DMS 273 (cell line): ENCODE data around the gene UBAC2.

Experiments
- DNase-seq: peaks from one replicate; lab custom pipeline; 2025; ENCODE audit not compliant: unreplicated experiment; lab: John Stamatoyannopoulos, UW

Gene UBAC2

DNA sequence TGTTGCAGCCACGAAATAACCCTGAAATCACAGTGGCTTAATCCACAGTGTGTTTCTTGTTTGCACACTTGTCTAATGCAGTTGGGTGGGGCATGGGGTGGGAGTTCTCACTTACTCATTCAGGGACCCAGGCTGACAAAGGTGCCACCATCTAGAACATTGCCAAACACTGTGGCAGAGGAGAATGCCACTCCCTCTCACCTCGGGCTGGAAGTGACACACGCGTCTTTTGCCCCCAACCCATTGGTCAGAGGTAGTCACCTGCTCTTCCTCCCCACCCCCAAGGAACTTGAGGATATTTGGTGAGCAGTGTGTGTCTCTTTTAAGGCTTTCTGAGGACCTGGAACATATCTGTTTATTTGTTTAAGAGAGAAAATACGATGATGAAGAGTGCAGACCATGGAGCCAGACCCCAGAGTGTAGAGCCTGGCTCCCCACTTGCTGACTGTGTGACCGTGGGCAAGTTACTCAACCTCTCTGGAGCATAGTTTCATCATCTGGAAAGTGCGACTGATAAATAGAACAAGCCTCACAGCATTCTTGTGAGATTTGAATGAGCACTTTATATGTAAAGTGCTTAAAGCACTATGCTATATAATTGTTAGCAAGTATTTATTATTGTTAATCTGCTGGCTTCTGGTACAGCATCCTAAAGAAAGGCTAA, 89.2 kb downstream of the UBAC2 start:
- DNase-seq = no peak

DNA sequence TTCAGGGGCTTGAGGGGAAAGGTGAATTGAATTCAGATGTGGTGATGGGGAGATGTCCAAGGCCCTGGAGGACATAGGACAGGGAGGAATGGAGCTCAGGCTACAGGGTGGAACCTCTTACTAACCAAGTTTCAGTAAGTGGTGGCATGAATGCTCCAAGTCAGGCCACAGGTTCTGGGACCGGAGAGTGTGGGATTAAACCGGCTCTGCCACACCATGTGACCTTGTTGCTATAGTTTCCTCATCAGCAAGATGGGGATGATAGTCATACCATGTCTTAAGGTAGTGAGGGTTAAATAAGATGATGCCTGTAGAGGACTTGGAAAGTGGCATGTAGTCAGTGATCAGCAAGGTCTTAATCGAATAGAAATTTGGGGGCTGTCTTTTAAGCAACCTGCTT, 90.2 kb downstream of the UBAC2 start:
- DNase-seq = no peak

DNA sequence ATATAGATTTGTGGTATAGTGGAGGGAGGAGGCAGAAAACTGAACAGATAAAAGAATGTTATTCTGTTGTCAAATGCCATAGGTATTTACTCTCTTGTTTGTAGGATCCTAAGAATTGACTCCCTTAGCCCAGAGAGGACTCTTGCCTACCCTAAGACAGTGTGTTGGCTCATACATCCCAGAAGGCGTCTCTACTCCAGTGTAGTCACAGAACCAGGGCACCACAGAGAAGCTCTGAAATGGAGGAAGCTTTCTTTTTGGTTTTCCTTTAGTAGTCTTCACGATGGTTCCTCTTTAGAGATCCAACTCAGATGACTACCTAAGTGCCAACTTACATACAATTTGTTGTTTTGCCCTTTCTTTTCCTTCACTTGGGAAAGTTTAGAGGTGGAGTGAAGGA, 92.5 kb downstream of the UBAC2 start:
- DNase-seq = no peak

DNA sequence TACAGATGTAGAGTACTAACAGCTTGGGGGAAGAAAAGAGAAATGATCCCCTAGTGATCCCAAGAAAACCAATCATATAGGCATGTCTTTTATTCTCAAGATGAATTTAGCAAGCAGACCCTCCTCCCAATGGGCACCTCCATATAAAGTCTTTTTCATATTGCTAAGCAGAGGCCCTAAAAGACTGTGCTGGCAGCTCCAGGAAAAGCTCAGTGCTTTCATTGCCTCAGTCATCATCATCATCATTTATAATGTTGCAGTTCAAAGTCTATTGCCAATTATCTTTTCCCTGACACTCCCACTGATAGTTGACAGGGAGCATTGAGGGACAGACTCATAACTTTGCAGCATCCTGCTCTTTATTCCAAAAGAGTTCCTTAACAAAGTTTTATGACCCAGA, 93.5 kb downstream of the UBAC2 start:
- DNase-seq = no peak

DNA sequence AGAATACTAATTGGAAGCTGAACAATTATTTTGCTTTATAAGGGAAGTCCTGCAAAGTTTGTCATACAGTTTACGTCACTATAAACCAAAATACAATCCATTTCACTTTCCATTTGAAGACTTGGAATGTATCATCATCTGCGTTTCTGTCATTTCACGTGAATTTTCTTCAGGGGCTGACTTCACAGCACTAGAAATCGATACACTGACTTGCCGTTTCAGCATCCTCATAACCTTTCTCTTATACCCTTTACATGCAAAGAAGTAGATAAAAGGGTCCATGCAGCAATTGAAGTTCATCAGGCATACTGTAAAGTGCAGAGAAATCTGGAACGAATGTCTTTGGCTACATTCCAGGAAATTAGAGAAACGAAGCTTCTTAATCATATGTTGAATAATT, 94.3 kb downstream of the UBAC2 start:
- DNase-seq = no peak

DNA sequence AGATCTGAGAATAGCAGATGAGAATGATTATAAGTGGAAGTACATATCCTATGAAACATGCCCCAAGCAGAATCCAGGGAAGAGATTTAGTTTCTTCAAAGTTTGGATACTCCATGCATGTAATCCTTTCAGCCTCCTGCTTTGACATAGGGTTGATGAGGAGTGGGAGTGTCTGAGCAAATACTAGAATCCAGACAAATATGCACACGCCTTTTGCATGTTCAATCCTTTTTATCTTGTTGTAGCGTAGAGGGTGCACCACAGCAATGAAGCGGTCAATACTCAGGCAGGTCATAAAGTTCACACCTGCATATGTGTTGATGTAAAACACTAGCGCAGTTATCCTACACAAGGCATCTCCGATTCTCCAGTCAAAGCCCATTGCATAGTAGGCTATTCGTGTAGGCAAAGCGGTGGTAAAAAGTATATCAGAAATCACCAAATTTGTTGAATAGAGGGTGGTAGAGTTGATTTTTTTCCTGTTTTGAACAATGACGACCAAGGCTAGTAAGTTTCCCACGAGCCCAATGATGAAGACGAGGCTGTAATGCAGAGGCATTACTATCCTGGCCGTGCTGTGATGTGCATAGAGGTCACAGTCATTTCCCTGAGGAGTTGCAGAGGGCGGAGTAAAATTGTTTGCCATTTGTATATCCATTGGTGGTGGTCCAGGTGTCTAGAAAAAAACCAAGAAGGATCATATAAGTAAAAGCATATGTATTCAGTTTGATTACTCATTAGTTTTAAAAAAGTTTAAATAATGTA, 95.0 kb downstream of the UBAC2 start:
- DNase-seq = no peak

DNA sequence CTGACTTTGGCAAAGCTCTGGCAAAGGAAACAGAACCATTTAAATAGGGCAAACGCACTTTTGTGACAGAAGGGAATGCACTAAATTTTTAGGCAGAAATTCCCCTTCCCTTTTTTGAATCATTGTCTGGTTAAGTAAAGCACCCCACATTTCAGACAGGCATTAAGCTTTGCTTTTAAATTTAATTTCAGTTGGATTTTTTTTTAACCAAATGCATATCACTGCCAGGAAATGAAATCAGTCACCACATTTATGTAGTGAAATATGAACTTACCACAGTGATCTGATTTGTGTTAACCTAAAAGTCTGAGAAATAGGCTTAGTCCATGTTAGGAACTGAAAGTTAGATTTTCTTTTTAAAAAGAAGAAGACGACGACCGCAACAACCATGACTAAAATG, 95.7 kb downstream of the UBAC2 start:
- no peak for DNase-seq

DNA sequence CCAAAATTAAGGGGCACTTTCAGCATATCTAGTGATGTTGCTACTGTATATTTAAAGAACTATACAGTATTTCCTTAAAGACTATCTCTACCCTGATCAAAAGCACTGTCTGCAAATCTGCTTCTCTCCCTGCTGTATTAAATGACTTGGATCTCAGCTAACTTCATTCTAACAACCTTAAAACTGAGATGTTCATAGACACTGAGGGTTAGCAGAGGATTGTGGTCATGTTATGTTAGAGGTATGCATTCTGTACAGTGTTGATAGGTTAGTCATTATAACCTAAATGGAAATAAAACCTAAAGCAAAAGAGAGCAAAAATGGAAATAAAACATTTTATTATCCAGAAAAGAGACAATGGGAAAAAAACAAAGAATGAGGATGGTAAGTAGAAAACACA, 96.7 kb downstream of the UBAC2 start:
- DNase-seq = no peak

DNA sequence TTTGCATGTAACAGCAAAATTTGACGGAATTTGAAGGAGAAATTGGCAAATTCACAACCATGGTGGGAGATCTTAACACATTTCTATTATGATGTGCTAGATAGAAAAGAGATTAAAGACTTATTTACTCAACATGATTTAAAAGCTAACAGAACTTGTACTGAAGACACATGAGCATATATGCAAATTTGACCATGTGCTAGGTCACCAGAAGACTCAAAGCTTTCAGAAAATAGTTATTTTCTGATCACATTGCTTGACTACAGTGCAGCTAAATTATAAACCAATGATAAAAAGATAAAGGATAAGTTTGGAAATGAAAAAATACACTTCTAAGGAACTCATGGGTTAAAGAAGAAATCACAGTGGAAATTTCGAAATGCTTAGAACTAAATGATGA, 97.4 kb downstream of the UBAC2 start:
- no peak for DNase-seq

DNA sequence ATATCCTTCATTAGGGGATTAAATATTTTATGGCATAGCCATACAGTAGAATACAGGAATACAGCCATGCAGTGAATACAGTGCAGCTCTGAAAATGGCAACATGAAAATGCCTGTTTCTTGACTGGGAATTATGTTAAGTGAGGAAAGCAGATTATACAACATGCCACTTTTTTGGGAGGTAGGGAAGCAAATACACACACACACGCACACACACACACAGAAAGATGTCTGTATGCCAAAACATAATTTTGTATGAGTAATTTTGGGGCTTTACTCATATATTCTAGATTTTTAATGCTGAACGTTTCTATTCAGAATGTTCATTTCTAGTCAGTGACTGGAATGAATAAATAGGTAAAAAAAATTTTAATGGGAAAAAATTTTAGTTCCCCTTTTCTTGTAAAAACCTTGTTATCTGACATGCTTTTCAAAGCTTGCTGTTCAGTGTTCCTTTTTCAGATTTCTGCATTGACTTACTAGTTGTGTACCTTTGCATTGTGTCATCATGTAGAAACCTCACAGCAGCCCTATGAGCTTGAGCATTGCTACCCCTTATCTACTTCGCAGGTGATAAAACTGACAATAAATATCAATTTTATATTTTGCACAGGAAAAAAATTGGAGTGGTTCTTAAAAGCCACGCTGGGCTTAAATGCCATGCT, 98.7 kb downstream of the UBAC2 start:
- DNase-seq = no peak

DNA sequence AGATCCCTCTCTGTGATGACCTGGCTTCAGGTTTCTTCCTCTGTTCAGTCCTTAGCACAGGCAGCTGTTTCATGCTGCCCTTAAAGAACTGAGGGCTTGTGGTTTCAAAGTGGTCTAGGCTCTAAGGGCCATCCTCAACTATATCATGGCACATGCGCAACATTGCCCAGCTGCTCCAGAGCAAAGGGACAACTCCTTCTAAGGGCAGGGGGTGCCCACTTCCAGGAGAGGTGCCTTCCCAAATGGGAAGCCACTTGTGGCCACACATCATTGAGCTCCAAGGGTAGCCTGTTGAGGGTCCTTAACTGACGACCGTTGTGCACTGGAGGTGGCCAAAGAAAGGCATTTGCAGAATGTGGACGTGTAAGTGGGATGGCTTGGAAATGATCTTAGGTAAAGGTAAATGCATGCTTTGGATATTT, 99.3 kb downstream of the UBAC2 start:
- no peak for DNase-seq

DNA sequence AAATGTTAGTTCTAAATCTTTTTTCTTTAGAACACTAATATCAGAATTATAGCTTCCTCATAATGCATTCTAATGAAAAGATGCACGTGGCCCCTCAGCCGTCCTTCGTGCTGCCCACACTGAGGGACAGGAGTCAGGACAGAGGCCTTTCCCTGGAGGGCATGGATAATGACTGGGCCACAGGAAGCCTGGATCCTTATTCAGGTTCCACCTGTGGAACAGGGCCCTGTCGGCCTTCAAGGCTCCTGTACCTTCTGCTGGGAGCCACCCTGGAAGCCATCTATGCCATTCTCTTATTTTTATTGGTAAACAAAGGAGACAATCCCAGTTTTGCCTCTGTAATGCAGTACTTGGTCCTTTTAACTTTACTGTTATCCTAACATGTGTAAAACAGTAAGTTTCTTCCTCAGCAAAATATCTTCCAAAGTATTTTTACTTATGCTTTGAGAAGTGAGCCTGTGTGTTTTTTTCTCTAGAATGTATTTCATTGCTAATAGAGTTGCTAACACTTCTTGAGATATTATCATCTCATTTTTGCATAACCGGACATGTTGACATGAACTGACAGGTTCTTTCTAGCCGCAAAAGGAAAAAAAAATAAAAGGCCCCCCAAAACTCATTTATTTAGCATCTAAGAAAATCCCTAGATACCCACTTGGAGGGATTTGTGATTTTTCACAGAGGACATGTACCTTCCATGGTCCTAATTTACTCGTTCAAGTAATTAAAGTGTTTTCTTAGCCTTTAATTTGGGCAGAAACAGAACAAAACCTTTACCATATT, 100.6 kb downstream of the UBAC2 start:
- DNase-seq = no peak

DNA sequence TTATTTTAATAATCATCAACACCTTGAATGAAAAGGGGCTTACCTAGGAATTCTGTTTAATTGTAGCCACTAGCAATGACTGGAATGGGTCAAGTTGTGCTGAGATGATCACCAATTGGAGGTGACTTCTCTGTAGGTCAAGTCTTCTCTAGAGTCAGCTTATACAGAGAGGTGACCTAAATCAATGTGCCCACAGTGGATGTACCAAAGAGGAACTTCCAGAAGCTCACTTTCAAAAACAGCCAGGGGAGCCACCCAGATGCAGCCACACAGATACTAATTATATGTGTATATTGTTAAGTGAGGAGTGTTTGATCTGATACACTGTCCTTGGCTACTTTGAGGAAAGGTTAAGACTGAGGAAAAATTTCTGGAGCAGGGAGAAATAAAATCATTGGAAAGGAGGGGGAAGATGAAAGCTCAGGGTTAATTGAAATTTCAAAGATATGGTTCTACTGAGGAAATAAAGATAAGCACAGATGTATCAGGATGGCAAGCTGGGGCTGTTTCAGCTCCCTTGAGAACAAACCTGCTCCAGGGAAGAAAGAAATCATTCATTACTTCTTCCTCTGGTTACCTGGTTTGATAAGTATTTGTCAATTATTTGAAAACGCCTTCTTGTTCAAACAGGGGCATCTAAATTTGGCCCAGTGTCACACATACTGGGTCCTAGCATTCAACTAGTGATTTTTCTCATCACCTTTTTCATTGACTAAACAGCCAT, 101.4 kb downstream of the UBAC2 start:
- no peak for DNase-seq

DNA sequence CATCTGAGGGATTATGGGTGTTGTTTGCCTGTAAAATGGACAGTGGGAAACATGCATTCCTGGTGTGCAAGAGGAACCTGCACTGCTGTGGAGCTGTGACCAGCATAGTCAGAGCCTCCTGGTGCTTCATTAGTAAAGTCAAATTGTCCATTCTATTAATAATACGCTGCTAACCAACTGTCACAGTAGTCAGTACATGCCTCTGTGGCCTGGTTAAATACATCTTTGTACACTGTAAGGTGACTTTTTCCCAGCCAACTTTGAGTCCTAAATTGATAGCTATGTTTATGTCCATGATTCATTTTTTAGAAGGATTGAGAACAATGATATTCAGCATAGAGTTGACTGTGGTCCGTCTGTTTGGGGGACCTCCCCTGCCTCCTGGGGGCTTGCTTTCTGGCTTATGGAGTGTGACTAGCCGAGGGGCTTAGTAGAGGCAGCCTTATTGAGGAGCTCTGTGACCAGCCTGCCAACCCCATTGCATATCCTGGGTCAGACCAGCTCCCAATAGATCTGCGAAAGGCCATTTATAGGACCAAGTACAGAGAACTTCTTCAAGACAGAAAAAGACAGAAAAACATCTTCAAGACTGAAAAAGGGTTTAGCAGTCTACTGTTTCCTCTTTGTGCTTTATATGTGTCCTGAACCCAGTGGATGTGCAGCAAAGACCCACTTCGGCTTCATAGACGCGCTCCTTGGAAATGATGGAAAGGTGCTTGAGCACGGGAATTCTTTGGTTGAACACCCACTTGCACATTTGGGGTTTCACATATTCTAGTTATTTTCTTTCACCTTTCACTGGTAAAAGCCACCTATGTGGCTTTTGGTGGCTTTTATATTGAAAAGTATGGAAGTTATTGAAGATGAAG, 102.2 kb downstream of the UBAC2 start:
- no peak for DNase-seq

DNA sequence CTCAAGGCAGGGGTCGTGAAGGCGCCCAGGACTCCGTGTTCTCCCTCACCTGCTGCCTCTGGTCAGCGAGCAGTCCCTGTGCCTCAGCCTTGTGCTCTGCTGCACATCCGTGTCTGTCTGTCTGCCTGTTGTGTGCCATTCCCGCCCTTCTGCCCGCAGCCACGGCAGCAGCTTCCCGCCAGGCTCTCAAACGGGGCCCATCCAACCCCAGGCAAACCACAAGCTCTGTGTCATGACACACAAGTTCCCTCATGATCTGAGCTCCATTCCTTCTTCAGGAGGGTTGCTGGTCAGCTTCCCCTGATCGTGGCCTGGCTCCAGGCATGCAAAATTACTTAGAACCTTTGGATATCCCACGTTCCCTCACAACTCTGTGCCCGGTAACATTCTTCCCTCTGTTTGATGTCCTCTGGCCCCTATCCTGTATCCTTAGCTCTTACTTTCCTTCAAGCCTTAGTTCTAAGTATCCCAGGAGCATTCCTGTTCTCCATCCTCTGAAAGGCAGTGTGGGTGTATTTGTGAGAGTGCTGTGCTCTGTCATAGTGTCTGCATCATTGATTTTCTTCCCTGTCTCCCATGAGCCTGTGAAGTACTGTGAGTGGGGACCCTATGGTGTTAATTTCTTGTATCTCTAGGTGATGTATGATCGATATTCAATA, 103.3 kb downstream of the UBAC2 start:
- no peak for DNase-seq

DNA sequence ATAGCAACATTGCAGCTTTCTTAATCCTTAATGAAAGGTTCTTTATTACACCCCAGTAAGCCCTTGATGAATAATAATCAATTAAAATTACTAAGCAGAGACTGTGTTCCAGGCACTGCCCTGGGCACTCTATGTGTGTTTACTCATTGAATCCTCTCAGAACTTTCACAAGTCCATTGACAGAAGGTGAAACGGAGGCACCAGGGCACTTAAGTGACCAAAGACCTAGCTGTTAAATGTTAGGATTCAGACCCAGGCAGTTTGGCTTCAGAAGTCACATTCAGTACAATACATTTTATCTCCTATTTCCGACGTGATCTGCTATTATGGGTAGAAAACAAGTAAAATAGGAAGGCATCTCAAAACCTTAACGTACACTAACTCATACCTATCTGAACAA, 103.9 kb downstream of the UBAC2 start:
- no peak for DNase-seq

DNA sequence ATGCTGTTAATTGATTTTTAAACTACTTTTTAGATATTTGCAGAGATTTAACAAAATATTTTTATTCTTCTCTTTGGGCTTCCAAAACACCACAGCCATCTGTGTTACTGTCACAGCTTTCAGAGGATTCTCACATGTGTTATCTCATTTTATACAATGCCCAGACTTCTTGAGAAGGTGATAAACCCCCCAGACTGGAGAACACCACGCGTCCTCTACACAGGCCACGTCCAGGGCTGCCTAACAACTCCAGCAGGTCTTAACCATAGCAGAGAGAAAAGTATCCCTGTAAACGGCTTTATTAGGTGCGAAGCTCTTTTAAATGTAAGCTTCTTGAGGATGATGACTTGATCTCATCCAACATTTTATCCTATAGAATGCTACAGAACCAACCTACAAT, 104.5 kb downstream of the UBAC2 start:
- DNase-seq = no peak

DNA sequence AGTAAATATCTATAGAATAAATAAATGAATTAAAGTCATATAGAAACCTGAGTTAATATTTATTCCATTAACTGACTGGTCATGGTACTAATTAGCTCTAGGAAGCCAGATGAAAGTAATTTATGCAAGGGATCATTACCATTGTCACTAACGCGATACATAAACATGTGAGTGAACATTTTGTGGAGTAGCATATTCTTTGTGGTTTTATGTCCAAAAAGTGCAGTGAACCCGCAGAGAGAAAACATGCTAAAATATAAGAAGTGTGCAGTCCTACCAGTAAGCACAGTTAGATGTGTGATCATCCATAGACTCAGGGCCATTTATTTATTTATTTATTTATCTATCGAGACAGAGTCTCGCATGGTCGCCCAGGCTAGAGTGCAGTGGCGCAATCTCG, 104.9 kb downstream of the UBAC2 start:
- no peak for DNase-seq

DNA sequence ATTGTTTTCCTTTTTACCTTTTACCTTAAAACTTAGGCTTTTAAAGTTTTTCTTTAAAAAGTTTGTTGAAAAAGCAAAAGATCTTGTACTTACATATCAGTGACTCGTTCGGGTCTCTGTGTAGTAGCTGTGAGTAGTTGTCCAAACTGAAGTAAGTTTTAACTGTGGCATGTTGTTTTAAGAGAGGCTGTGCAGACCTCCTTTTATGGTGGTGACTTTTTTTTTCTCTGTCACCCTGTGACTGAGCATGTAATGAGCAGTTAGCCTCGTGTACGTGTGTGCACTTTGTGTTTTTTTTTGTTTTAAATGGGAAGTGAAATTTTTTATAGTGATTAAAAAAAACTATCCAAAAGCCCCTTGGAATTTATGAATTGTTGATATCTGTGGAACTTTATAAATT, 106.6 kb downstream of the UBAC2 start, which contains the start of gene GPR183:
TSS of gene GPR183 (minus strand) at position 153 of the 400 bp plus-strand sequence. CDS start 11,254 bp downstream, outside the sequence.
- no peak for DNase-seq
